HG03558 (cell line): Measurements from ENCODE around the gene ARHGAP22.

ENCODE experiments used
- ATAC-seq: cut with Tn5 transposase; IDR thresholded peaks from one replicate; pipeline ENCODE4 v1.9.1; 2021; ENCODE audit warnings: moderate number of reproducible peaks; ENCODE audit not compliant: unreplicated experiment; ENCODE audit errors: extremely low read depth

The ARHGAP22 gene

DNA sequence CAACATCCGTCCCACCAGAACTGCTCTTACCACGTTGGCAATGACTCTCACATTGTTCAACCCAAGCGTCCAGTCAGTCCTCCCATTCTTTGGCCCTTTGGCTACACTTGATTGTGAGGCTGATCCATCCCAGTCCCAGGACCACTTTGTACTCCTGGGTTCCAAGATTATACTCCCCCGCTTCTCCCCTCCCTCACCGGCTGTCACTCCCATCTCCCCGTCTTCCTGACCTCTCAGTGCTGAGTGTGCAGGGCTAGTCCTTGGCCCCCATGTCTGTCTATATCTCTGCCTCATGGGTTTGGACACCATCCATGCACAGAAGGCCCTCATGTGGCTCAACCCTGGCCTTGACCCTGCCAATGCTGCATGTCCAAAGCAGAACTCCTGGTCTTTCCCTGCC, 12.5 kb downstream of the ARHGAP22 start:
- no peak for ATAC-seq

GRCh38 chr10:48590945-48591344, 13.9 kb downstream of the ARHGAP22 start:
- no peak for ATAC-seq

DNA sequence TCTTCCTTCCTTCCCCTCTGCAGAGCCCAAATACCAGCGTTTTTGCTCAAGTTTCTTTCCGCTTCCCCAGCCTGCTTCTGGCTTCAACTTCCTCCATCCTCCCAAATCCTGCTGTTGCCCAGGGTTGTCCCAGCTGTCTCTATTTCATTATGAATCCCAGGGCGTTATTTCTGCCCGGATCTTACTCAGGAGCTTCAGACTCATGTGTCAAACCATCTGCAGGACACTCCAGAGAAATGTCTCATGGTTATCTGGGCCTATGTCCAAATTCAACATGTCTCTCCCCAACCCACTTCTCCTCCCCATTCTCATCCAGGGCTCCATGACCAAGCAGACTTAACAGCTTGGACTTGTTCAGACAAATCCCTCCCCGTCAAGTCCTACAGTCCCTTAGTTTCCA, 15.6 kb downstream of the ARHGAP22 start:
- ATAC-seq = no peak

DNA sequence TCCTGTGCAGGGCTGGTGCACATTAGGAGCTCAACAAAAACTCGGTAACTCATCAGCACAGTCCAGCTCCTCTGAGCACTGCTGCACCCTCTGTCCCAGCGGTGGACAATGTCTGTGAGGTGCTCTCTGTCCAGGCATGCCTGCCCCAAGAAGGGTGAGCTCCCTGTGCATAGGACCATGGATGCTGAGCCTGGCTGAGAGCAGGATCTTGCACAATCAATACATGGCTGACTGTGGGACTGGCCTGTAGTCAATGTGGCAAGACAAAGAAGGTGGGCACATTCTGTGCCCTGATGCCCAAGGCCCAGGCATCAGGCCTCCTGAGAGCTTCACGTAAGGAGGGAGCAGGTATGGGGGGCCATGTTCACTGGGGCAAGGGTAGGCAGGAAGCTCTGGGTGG, 17.1 kb downstream of the ARHGAP22 start:
- no peak for ATAC-seq

DNA sequence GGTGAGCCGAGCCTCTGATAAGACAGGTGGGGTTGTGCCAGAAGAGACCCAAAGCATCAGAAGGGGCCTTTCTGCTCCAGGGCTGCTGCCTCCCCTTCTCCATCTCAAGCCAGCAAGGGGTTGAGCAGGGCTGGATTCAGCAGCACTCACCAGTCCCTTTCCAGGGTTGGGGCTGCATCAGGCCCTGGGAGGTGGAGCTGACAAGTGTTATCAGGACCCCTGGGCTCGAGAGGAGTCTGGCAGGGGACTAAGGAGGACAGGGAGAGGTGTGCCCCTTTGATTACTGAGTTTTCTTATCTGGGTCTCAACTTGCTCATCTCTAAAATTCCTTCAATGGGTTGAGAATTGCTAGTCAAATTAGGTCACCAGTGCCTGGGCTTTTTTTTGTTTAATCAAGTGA, 17.8 kb downstream of the ARHGAP22 start:
- ATAC-seq = no peak

- no peak for ATAC-seq
Measured at GRCh38 chr10:48582970-48583369, 21.9 kb downstream of the ARHGAP22 start.

DNA sequence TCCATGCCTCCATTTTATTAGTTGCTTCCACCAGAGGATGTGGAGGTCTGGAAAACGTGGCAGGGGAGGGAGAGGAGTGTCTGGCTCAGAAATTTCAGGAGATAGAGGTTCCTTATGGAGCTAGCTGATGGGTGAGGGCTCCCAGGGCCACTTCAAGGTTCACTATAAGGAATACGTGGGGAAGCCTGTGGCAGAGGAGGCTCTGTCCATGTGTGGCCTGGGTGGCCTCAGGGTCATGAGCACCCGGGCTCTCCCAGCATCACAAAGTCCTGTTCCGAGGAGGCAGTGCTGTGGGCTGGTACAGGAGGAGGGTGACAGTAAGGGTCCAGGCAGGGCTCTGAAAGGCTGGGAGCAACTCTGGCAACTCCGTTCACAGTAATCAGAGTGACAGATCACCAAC, 24.6 kb downstream of the ARHGAP22 start:
- no peak for ATAC-seq

DNA sequence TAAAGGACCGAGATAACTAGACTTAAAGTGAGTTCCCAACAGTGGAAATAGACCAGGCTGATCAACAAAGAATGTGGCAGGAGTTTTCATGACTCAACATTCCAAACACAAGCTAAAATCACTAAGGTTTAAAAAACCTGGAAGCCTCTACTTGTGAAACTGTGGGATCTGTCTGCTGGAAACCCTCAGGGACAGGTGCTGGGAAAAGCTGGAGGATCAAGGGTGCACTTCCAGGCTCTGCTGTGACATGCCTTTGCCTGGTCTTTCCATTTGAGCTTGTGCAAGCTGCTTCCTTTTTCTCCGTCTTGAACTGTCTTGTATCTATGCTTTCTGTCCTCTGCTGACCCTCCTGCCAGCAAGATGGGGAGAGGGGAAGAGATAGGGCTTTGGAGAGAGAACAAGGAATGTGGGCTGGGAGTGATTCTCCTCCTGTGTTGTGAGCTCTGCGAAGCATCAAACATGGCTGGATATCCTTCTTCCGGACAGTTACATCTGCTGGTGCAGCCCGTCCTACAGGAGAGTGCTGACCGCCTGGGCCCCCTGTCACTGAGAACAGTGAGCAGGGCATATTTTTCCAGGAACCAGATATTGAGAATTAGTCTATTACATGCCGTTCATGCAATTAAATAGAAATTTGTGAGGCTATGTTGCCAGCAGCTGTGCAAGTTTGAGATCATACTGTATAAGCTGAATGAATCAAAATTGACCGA, 25.5 kb downstream of the ARHGAP22 start:
- ATAC-seq = no peak

GRCh38 chr10:48577158-48577557, 27.7 kb downstream of the ARHGAP22 start:
- no peak for ATAC-seq

DNA sequence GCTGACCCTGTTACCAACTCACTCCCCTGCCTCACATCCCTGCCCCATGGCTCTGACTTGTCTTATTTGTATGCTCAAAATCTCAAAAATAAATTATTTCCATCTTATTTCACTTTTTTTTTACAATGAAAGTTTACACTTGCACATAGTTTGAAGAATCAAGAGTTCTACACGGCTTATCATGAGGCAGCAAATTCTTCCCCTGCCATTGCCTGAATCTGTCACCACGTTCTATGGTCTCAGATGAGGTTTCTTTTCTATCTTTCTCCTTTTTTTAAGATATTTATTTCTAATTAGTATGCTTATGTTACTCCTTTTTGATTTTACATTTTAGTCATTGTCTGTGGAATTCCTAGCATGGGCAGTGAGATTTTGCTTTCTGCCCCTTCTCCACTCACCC, 28.4 kb downstream of the ARHGAP22 start:
- ATAC-seq = no peak

- no peak for ATAC-seq
Measured at GRCh38 chr10:48575901-48576300, 29.0 kb downstream of the ARHGAP22 start.

DNA sequence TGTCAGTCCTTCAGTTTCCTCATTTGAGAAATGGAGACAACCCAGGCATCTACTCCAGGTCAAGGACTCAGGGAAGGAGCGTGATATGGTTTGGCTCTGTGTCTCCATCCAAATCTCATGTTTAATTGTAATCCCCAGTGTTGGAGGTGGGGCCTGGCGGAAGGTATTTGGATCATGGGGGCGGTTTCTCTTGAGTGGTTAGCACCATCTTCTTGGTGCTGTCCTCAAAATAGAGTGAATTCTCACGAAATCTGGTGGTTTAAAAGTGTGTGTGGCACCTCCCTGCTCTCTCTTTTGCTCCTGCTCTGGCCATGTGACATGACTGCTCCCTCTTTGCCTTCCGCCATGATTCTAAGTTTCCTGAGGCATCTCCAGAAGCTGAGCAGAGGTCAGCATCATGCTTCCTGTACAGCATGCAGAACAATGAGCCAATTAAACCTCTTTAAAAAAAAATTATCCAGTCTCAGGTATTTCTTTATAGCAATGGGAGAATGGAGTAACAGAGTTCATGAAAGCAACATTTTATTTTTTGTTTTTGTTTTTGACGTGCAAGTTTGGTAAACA, 30.0 kb downstream of the ARHGAP22 start:
- ATAC-seq = no peak

DNA sequence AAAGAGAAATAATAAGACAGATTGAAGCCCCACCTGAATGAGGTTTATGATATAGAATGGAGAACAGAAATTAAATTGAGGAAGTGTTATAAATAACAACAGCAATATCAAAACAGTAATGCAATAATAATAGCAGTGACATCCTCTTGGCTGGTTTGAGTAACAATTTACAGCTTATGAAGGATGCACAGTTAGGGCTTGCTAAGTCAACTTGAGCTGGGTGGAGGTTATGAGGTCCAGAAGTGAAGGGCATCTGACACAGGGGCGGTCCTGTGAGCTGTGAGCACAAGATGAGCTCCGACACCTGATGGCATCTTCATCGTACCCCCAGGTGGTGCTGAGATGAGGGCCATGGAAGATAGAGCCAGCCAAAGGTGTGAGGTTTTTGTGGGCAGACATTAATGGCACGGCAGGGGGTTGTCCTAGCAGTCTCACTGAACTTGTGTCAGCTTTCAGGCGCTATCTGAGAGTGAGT, 30.5 kb downstream of the ARHGAP22 start:
- ATAC-seq = no peak

GRCh38 chr10:48573045-48573444, 31.8 kb downstream of the ARHGAP22 start:
- no peak for ATAC-seq

- no peak for ATAC-seq
Measured at GRCh38 chr10:48572414-48572813, 32.5 kb downstream of the ARHGAP22 start.

GRCh38 chr10:48568546-48568945, 36.3 kb downstream of the ARHGAP22 start:
- ATAC-seq = no peak

- no peak for ATAC-seq
Measured at GRCh38 chr10:48568131-48568530, 36.7 kb downstream of the ARHGAP22 start.

DNA sequence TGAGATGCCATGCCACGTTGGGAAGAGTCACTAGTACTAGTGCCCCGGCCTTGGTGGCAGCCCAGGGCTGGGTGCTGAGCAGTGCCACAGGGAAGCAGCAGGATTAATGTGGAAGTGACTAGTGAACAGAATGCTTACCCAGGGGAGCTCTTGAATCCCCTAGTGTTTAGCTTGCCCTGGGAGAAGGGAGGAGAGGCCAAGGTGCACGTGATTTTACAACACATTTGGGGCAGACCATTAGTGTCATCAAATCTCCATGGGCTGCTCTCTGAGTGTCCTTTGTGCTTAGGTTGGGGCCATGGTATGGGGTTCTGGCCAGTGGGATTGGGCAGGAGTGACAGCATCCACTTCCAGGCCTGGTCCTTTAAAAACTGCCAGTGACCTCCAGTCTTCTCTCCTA, 37.5 kb downstream of the ARHGAP22 start:
- ATAC-seq = no peak

- no peak for ATAC-seq
Measured at GRCh38 chr10:48564466-48565160, 40.3 kb downstream of the ARHGAP22 start.

DNA sequence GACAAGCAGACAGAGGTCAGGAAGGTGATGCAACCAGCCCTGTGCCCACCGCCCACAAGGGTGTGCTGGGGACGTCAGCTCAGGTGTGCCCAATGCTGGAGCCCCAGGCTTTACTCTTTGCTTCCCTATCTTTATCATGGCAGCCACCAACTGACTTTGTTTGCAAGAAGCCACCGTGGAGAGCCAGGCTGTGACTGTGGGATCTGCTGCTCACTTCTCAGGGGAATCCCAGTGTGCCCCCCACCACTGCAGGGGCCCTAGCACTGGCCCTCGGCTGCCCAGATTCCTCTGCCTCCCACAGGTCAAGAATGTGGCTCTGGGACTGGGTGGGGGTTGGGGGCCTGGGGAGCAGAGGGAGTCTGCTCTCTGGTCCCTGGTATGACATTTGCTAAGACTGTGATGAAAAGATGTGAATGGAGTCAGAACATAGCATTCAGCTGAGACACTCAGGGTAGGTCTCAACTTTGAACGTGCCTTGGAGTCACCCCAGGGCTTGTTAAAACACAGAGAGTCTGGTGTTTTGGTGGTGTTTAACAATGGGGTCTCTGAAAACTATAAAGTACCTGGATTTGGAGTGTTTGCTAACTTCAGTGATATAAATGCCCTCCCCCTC, 47.3 kb downstream of the ARHGAP22 start:
- no peak for ATAC-seq

DNA sequence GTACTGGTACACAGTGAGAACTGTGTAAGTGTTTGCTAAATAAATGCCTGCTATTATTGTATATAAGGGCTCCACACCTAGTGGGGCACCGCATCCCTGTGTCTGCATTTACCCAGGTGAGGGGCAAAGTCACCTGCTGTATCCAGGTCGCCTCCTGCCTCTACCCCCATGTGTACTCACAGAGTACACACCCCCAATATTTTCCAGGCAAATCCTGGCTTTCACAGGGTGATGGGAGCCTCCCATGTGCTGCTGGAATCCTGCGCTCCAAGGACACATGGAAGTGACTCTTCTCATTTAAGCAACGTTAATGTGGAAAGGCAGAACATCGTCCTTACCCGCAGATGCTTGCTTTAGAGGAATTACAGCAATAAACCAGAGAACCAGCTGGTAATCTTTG, 48.2 kb downstream of the ARHGAP22 start:
- no peak for ATAC-seq
